AG04449 (cell line): ENCODE data around the gene TMEM108.

ENCODE experiments used
- CTCF ChIA-PET: fragments of 350-600 bp; formaldehyde crosslinking; extraction: SDS; loops from one replicate; lab custom pipeline; 2021; ENCODE audit warnings: antibody characterized with exemption; lab: Yijun Ruan, JAX
- POLR2A ChIA-PET: fragments of 400-600, 350-600 bp; formaldehyde crosslinking; extraction: SDS; loops from one replicate; lab custom pipeline; 2020; ENCODE audit warnings: antibody characterized with exemption, inconsistent platforms; lab: Yijun Ruan, JAX
- DNase-seq: peaks from one replicate; pipeline ENCODE4 v3.0.0-alpha.2; 2010; ENCODE audit warnings: low read depth, low spot score
- H3K4me3 ChIP-seq: 2 replicates; pipeline ENCODE4 v1.5.1; 2011; ENCODE audit warnings: low read depth, mild to moderate bottlenecking, control low read depth, low read length
- TF ChIP-seq, protein P1 (sequence below): IDR thresholded peaks from one replicate; pipeline ENCODE4 v1.5.1; 2011; ENCODE audit warnings: mild to moderate bottlenecking, moderate library complexity, low read length, control low read depth, inconsistent platforms; ENCODE audit not compliant: insufficient read depth; ENCODE audit errors: missing control alignments

Gene TMEM108

DNA sequence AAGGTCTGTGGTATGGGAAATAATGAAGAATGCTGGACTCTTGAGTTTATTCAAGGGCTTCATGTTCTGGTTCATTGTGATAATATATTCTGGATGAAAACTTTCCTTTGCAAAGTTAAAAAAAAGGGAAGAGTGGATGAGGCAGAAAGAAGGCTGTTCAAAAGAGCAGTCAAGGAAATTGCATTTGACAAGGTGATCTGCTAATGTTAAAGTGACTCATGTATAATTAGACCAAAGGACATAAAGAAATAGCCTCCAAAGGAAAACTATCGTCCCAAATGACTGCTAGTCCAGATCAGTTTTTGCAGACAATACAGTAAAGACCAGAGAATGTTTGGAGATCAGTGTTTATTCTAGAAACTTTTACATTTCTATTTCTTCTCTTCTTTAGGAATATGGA, 9.8 kb downstream of the TMEM108 start:
- DNase-seq = no peak
- POLR2A ChIA-PET = no interaction called here
- TF ChIP-seq, protein P1, sequence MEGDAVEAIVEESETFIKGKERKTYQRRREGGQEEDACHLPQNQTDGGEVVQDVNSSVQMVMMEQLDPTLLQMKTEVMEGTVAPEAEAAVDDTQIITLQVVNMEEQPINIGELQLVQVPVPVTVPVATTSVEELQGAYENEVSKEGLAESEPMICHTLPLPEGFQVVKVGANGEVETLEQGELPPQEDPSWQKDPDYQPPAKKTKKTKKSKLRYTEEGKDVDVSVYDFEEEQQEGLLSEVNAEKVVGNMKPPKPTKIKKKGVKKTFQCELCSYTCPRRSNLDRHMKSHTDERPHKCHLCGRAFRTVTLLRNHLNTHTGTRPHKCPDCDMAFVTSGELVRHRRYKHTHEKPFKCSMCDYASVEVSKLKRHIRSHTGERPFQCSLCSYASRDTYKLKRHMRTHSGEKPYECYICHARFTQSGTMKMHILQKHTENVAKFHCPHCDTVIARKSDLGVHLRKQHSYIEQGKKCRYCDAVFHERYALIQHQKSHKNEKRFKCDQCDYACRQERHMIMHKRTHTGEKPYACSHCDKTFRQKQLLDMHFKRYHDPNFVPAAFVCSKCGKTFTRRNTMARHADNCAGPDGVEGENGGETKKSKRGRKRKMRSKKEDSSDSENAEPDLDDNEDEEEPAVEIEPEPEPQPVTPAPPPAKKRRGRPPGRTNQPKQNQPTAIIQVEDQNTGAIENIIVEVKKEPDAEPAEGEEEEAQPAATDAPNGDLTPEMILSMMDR = no peak
- CTCF ChIA-PET = no interaction called here
- H3K4me3 ChIP-seq = no peak overlapping the region

DNA sequence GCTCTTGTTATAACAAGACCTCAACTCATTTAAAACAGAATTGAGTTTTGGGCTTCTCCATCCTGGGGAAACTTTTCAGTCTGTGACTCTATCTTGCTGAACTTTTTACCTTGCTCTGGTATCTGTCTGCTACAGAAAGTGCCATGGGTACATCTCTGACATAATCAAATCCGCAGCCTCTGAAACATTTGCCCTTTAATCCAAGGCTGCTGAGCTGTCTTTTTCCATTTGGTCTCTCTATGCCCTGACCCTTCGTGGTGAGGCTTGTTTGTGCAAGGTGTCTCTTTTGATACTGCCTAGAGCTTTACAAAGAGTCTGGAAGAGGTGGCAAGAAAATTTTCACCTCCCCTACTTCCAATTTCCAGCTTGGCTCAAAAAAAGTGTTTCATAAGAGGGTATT, 11.3 kb downstream of the TMEM108 start:
- TF ChIP-seq, protein P1 = no peak

DNA sequence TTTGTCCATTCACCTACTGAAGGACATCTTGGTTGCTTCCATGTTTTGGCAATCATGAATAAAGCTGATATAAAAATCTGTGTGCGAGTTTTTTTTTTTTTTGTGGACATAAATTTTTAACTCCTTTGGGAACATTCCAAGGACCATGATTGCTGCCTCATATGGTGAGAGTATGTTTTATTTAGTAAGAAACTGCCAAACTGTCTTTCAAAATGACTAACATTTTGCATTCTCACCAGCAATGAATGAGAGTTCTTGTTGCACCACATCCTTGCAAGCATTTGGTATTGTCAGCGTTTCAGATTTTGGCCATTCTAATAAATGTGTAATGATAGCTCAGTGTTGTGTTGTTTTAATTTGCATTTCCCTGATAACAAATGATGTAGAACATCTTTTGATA, 12.7 kb downstream of the TMEM108 start:
- TF ChIP-seq, protein P1 = no peak
- CTCF ChIA-PET = interaction anchor here (2.0 kb wide), 1 partner anchor 9 kb away, joined by 8 read pairs; no protein-coding TSS in a partner anchor
- no peak overlapping the region for H3K4me3 ChIP-seq
- POLR2A ChIA-PET = no interaction called here
- no peak for DNase-seq

More for the DNA sequence above, 11.3 kb downstream of the TMEM108 start:
- H3K4me3 ChIP-seq = no peak overlapping the region
- ChIA-PET CTCF (interaction anchor here (1.5 kb wide), 1 partner anchor 326 kb away, joined by 4 read pairs; no protein-coding TSS in a partner anchor), POLR2A (no interaction called here)
- DNase-seq = no peak

DNA sequence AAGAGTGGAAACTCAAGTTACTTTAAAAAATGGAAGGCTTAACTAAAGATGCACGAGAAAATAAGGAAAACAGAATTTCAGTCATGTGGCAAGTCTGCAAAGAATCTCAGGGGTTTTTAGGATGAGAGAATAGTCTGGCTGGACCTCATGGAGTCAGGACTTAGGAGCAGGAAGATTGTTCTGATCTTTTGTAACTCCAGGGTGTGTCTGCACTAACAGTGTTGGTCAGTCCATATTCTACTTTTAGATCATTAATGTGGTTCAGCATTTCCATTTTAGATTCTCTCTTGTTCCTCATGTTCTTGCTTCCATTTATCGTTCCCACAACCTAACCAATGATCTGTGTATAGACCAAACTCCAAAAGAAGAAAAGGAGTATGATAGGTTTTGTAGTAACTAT, 15.3 kb downstream of the TMEM108 start:
- no peak for DNase-seq
- CTCF ChIA-PET = no interaction called here
- TF ChIP-seq, protein P1 = no peak
- no peak overlapping the region for H3K4me3 ChIP-seq
- POLR2A ChIA-PET = no interaction called here

DNA sequence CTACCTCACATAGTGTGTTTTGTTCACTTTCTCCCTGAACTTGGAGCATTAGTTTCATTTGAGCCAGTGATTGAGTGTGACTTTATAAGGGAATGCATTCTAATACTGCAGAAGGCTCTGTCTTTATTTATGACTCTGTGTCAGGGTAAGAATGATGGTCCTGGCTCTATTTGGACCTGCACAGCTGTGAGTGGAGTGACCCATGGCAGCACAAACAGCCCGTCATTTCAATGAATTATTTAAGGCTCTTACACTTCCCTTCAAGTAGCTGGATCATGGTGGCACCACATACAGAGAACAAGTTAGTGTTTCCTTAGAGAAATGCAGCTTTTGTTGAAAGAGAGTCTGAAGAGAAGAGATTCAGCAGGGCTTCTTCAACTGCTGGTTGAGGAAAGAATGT, 16.4 kb downstream of the TMEM108 start:
- H3K4me3 ChIP-seq = no peak overlapping the region
- ChIA-PET POLR2A (no interaction called here), CTCF (no interaction called here)
- no peak for DNase-seq
- TF ChIP-seq, protein P1 = no peak

DNA sequence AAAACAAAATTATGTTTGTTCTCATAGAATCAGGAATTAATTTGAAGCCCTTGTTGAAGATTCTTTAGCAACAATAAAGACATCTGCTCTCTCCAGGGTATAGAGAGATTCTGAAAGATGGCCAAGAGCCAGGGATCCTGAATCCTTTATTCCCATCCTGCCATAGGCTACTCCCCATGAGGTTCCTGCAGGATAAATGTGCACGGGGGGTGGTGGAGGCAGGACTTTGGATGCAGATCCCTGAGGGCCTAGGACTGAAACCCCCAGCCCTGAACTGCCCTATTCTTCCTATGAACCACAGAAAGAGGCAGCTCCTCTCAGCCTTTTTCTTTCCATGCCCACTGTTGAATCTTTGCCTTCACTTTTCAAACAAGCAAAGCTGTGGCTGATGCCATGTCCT, 17.1 kb downstream of the TMEM108 start:
- no peak for DNase-seq
- ChIA-PET POLR2A (no interaction called here), CTCF (no interaction called here)
- H3K4me3 ChIP-seq = no peak overlapping the region
- TF ChIP-seq, protein P1 = no peak
